Keratinocyte (primary cell): ENCODE measurements around the gene SNX15.

Source experiments
- EZH2 ChIP-seq: IDR thresholded peaks from one replicate; pipeline ENCODE4 v1.6.1; 2012; ENCODE audit warnings: inconsistent platforms, mild to moderate bottlenecking, low read length, moderate library complexity
- TF ChIP-seq, protein P1 (sequence below), 3 experiments: IDR thresholded peaks in 1 of 3; conservative IDR thresholded peaks in 1 of 3; optimal IDR thresholded peaks in 1 of 3; 2 replicates in 2 of 3; 3 replicates in 1 of 3; pipeline versions ENCODE3 to v1.5.1; 2011; ENCODE audit warnings: low read length in 3 of 3, mild to moderate bottlenecking in 3 of 3, moderate library complexity in 2 of 3, control low read depth in 1 of 3, inconsistent platforms in 1 of 3; ENCODE audit not compliant: insufficient read depth in 2 of 3; ENCODE audit errors: extremely low read depth in 1 of 3

DNA sequence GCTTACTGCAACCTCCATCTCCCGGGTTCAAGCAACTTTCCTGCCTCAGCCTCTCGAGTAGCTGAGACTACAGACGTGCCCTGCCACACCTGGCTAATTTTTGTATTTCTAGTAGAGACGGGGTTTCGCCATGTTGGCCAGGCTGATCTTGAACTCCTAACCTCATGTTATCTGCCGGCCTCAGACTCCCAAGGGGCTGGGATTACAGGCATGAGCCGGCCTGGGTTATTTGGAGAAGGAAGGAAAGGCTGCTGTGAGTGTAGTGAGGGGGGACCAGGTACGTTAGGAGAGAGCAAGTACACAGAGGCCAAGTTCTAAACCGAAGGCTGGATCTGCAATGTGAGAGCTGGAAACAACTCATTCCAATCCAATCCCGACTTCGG lies 30.9 kb upstream of the SNX15 start:
- TF ChIP-seq, protein P1, sequence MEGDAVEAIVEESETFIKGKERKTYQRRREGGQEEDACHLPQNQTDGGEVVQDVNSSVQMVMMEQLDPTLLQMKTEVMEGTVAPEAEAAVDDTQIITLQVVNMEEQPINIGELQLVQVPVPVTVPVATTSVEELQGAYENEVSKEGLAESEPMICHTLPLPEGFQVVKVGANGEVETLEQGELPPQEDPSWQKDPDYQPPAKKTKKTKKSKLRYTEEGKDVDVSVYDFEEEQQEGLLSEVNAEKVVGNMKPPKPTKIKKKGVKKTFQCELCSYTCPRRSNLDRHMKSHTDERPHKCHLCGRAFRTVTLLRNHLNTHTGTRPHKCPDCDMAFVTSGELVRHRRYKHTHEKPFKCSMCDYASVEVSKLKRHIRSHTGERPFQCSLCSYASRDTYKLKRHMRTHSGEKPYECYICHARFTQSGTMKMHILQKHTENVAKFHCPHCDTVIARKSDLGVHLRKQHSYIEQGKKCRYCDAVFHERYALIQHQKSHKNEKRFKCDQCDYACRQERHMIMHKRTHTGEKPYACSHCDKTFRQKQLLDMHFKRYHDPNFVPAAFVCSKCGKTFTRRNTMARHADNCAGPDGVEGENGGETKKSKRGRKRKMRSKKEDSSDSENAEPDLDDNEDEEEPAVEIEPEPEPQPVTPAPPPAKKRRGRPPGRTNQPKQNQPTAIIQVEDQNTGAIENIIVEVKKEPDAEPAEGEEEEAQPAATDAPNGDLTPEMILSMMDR (optimal IDR thresholded peaks at IDR 0.05 in 1 of 3, IDR thresholded peaks at IDR 0.05 in 1 of 3, conservative IDR thresholded peaks at IDR 0.05 in 1 of 3; ENCODE audit: extremely low read depth in 1 of 3, insufficient read depth in 2 of 3, low read length in 3 of 3) = no peak
- no peak for TF ChIP-seq EZH2
